HG03064 (cell line): ENCODE data around the gene DNAJC25.
A peak's percentile ranks its signal among the peaks of the same experiment; 100 is the strongest.
"Not testable (repeated sequence)": the region's sequence is repeated elsewhere in the genome, so short reads cannot be mapped to it uniquely, and the experiment has no call there.

Experiments
- ATAC-seq: cut with Tn5 transposase; IDR thresholded peaks from one replicate; pipeline ENCODE4 v1.9.1; 2021; ENCODE audit warnings: low read depth; ENCODE audit not compliant: unreplicated experiment

DNAJC25 gene

DNA sequence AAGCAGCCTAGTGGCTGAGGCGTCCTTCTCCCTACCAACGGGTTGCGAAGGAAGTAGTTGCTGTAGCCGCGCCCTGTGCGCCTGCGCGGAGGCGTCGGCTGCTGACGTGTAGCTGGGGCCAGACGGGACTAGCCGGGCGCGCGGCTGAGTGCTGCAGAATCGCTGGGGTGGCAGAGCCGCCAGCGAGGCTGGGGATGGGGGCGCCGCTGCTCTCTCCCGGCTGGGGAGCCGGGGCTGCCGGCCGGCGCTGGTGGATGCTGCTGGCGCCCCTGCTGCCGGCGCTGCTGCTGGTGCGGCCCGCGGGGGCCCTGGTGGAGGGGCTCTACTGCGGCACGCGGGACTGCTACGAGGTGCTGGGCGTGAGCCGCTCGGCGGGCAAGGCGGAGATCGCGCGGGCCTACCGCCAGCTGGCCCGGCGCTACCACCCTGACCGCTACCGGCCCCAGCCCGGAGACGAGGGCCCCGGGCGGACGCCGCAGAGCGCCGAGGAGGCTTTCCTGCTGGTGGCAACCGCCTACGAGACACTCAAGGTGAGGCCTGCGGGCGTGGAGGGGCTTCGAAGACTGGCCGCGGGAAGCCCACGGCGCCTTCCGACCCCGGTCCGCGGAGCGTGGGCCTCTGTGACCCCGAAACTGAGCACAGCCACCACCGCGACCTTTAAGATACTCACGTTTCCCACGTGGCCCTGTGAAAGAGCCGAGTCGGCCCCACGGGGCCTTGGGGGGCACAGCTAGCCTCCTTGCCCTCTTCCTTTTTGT is at the start of gene DNAJC25:
Gene DNAJC25, plus strand, starts transcription at position 121 of the 758 bp plus-strand sequence. Its CDS starts 74 bp downstream, at position 195.
- ATAC-seq: peak; percentile 98

GRCh38 chr9:111582888-111583287 is 48.2 kb upstream of the DNAJC25 start:
- no peak for ATAC-seq

GRCh38 chr9:111586378-111586777 is 44.8 kb upstream of the DNAJC25 start:
- ATAC-seq: no peak

GRCh38 chr9:111588846-111589245 is 42.3 kb upstream of the DNAJC25 start:
- no peak for ATAC-seq

DNA sequence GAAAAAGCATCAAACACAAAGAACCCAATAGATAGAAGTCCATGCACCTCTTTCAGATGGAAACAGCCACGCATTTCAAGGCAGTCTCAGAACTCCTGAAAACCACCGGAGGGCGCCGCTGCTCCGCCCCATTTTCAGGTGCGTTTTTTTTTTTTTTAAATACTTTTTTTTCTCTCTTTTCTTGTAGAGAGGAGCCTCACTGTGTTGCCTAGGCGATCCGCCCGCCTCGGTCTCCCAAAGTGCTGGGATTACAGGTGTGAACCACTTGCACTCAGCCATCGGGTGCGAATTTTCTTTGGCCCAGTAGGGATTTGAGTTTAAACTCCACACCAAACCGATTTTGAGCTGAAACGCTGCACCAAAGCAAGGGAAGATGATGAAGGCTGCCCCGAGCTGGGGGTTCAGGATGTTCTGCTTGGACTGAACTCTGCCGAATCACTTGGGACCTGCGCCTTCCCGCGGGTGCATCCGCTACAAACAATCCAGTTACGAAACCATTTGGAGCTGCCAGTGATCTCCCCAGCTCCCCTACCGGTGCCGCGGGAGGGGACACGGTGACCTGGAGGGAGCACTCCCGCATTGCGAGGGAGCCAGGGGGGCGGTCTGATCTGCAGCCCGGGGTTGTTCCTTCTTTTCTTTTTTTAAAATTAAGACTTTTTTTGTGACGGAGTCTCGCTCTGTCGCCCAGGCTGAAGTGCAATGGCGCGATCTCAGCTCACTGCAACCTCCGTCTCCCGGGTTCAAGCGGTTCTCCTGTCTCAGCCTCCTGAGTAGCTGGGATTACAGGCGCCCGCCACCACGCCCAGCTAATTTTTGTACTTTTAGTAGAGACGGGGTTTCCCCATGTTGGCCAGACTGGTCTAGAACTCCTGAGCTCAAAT is 33.0 kb upstream of the DNAJC25 start:
- ATAC-seq: peak; percentile 69

DNA sequence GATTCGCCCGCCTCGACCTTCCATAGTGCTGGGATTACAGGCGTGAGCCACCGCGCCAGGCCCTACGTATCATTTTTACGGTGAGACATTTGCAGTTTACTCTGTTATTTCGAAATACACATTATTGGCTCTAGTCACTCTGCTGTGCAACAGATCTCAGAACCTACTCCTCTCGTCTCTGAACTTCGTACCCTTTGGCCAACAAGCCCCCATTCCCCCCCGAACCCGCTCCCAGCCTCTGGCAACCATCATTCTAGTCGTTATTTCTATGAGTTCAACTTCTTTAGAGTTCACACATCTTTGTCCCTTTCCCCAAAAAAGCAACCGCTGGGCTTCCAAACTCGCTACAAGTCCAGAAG is 32.4 kb upstream of the DNAJC25 start:
- ATAC-seq: no peak

GRCh38 chr9:111599092-111599954 is 31.8 kb upstream of the DNAJC25 start, which contains the start of gene PTGR1:
Gene PTGR1, minus strand, starts transcription at chr9:111599647. Its CDS starts 2,225 bp downstream, at chr9:111597422.
- no peak for ATAC-seq

- ATAC-seq: no peak
These were observed 31.2 kb upstream of the DNAJC25 start for GRCh38 chr9:111599955-111600343.

- ATAC-seq: no peak
These were observed 29.7 kb upstream of the DNAJC25 start for GRCh38 chr9:111601237-111602018.

DNA sequence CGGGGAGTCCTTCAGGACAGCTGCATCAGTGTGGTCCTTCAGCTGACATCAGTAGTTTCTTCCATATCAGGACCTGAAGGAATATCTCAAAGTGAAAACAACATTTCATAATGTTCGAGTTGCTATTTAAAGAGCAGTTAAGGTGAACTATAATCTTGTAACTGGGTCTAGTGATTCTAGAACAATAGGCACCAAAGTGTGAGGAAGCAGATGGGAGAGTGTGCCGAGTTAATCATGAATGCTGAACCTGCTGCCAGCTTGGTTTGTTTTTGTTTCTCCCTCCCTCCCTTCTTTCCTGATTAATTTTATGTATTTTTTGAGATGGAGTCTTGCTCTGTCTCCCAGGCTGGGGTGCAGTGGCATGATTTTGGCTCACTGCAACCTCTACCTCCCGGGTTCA is 28.1 kb upstream of the DNAJC25 start:
- no peak for ATAC-seq

- no peak for ATAC-seq
These were observed 27.0 kb upstream of the DNAJC25 start for GRCh38 chr9:111604054-111604615.

DNA sequence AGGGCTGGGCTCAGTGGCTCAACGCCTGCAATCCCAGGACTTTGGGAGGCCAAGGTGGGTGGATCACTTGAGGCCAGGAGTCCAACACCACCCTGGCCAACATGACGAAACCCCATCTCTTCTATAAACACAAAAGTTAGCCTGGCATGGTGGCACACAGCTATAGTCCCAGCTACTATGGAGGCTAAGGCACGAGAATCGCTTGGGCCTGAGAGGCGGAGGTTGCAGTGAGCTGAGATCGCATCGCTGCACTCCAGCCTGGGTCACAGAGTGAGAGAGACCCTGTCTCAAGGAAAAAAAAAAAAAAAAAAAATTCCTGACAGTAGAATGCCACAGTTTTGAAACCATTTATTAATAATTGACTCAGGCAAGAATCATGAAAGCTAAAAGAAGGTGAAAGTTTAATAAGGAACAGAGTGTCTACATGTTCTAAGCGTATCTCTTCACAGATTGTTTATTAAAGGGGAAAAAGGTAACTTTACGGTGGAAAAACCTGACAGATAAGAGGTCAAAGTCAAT is 26.0 kb upstream of the DNAJC25 start:
- no peak for ATAC-seq

DNA sequence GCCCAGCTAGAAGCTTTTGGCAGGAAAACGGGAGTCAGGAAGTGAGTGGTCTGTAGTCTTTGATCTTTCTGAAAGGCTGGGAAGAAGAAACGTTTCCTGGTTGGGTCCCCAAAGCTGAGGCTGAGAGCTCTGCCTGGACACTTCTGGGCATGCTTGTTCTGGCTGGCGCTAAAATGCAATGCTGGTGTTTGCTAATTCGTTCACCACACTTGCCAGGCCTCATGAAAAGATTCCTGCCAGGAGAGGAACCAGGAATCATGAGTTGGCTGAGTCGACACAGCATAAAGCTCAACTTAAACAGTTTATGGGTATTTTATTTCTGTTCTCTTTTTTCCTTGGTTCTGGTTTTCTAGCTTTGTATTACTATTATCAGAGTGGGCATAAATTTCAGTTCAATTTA is 21.0 kb upstream of the DNAJC25 start:
- no peak for ATAC-seq

DNA sequence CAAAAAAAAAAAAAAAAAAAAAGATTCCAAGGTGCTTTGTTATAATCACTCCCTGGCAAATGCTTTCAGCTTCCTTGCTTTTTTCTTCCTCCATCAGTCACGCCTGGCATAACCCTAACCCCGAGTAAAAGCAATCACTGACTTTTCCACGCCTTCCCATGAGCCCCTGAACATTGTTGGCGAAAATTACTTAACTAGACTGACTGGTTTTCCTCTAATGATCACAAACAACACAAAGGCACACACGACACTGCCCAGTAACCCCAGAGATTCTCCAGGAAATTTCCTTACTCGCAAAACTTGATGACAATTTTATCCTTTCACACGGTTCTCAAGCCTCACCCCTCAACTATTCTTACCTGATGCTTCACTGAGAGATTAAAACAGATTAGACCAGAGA is 20.3 kb upstream of the DNAJC25 start:
- ATAC-seq: no peak

DNA sequence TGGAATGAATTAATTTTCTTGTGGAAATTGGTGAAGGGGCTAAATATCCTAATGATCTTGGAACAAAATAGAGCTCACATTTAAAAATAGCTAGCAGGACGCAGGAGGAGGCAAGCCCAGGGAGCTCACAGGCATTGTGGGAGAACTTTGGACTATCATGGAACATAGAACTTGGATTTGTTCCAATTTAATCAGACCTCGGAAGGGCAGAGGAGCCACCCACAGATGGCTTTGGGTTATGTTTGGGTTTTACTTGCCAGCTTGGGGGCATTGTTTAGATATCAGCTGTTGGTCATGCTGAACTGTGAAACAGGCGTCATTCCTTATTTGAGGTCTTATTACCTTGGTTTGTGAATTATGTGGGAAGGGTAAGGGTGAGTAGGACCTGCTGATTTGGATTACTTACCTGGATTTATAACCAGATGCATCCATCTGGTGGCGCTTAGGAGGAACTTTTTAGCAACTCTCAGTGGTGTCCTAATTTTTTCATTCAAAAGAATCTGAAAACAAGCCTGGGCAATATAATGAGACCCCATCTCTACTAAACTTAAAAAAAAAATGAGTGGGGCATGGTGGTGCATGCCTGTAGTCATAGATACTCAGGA is 17.6 kb upstream of the DNAJC25 start:
- ATAC-seq: no peak

- no peak for ATAC-seq
These were observed 15.2 kb upstream of the DNAJC25 start for GRCh38 chr9:111615928-111616327.

- not testable (repeated sequence) for ATAC-seq
These were observed 13.8 kb upstream of the DNAJC25 start for GRCh38 chr9:111617349-111617748.

GRCh38 chr9:111621895-111622480 is 9.1 kb upstream of the DNAJC25 start:
- no peak for ATAC-seq

DNA sequence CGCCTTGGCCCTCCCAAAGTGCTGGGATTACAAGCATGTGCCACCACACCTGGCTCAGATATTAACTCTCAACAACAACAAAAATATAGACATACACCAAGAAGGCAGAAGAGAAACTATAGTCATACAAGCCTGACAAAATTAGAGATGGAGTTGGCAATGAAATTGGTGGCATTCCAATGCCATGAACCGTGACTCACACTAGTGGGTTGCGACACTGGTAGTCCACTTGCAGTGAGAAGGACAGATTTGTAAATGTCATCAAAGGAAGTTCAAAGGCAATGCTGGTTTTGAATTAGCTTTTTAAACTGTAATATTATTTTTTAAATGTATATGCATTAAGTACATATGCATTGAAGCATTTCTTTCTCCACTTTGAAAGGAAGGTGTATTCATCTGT is 8.5 kb upstream of the DNAJC25 start:
- ATAC-seq: no peak
